Progenitor cell of endocrine pancreas (in vitro differentiated cells): Measurements from ENCODE around the gene MGAT1. TPM values are rescaled to one million over a fixed set of nuclear protein-coding genes. Genes with fewer than 3 reads are reported as not detected.

Experiments used
- DNase-seq: peaks from one replicate; pipeline ENCODE4 v3.0.0; 2021; ENCODE audit warnings: low spot score; ENCODE audit not compliant: unreplicated experiment
- H3K27ac Mint-ChIP-seq: 2 replicates; pipeline ENCODE4 v1.8.0; 2021; ENCODE audit warnings: mild to moderate bottlenecking, moderate library complexity, mixed read lengths
- H3K27me3 Mint-ChIP-seq: 2 replicates; pipeline ENCODE4 v1.8.0; 2021; ENCODE audit warnings: mixed read lengths
- H3K36me3 Mint-ChIP-seq: 2 replicates; pipeline ENCODE4 v1.8.0; 2022; ENCODE audit warnings: mixed read lengths; ENCODE audit not compliant: insufficient read depth
- H3K4me1 Mint-ChIP-seq: 2 replicates; pipeline ENCODE4 v1.8.0; 2021; ENCODE audit warnings: low read depth, mixed read lengths
- H3K4me3 Mint-ChIP-seq: 2 replicates; pipeline ENCODE4 v1.8.0; 2021; ENCODE audit warnings: low read depth, mild to moderate bottlenecking, moderate library complexity, mixed read lengths
- H3K9me3 Mint-ChIP-seq: 2 replicates; pipeline ENCODE4 v1.8.0; 2021; ENCODE audit warnings: low read depth, mixed read lengths
- CTCF ChIP-seq: fragments of 200-600 bp; sonication (generic); IDR thresholded peaks from one replicate; pipeline ENCODE4 v1.5.0; 2021; ENCODE audit warnings: antibody characterized with exemption, mild to moderate bottlenecking; ENCODE audit not compliant: unreplicated experiment
- total RNA-seq: library from RNA; stranded (reverse); gene quantifications from 2 replicates; pipeline ENCODE4 v1.2.1, GENCODE V29; 2021

Gene MGAT1
- total RNA-seq, 1 donor from 2014 or later: 66.9 TPM

GRCh38 chr5:180776376-180776775 is 26.2 kb downstream of the MGAT1 start:
- Mint-ChIP-seq H3K4me3 (no peak overlapping the region), H3K27ac (no peak overlapping the region)
- DNase-seq: no peak

GRCh38 chr5:180775624-180776023 is 27.0 kb downstream of the MGAT1 start:
- no peaks in the 10 kb centered on the region for H3K4me1 Mint-ChIP-seq
- peaks cover 2% of the 10 kb centered on the region for H3K36me3 Mint-ChIP-seq
- DNase-seq: no peak
- no peak for TF ChIP-seq CTCF
- peaks cover 8% of the 10 kb centered on the region for H3K9me3 Mint-ChIP-seq
- H3K27me3 Mint-ChIP-seq: peaks cover 17% of the 10 kb centered on the region
- no peak overlapping the region for H3K27ac Mint-ChIP-seq
- no peak overlapping the region for H3K4me3 Mint-ChIP-seq

More at GRCh38 chr5:180776376-180776775, 26.2 kb downstream of the MGAT1 start:
- Mint-ChIP-seq H3K27me3 (peaks cover 17% of the 10 kb centered on the region), H3K36me3 (peaks cover 2% of the 10 kb centered on the region), H3K9me3 (peaks cover 8% of the 10 kb centered on the region), H3K4me1 (no peaks in the 10 kb centered on the region)
- no peak for TF ChIP-seq CTCF

GRCh38 chr5:180771839-180772238 is 30.8 kb downstream of the MGAT1 start:
- Mint-ChIP-seq H3K9me3 (peaks cover 20% of the 10 kb centered on the region), H3K36me3 (peaks cover 2% of the 10 kb centered on the region), H3K4me1 (no peaks in the 10 kb centered on the region), H3K27ac (no peak overlapping the region), H3K27me3 (peaks cover 13% of the 10 kb centered on the region), H3K4me3 (no peak overlapping the region)
- TF ChIP-seq CTCF: no peak
- no peak for DNase-seq

- Mint-ChIP-seq H3K9me3 (peaks cover 23% of the 10 kb centered on the region), H3K27me3 (peaks cover 3% of the 10 kb centered on the region), H3K36me3 (peaks cover 2% of the 10 kb centered on the region), H3K27ac (no peak overlapping the region), H3K4me1 (no peaks in the 10 kb centered on the region), H3K4me3 (no peak overlapping the region)
- TF ChIP-seq CTCF: no peak
- no peak for DNase-seq
Measured at GRCh38 chr5:180769821-180770220, 32.8 kb downstream of the MGAT1 start.

- no peak for TF ChIP-seq CTCF
- DNase-seq: no peak
- no peak overlapping the region for H3K27ac Mint-ChIP-seq
- peaks cover 3% of the 10 kb centered on the region for H3K27me3 Mint-ChIP-seq
- H3K4me3 Mint-ChIP-seq: no peak overlapping the region
- no peaks in the 10 kb centered on the region for H3K4me1 Mint-ChIP-seq
- no peaks in the 10 kb centered on the region for H3K36me3 Mint-ChIP-seq
- H3K9me3 Mint-ChIP-seq: peaks cover 10% of the 10 kb centered on the region
Measured at GRCh38 chr5:180755601-180756000, 47.0 kb downstream of the MGAT1 start.
